LHCN-M2 (cell line): ENCODE measurements around the gene ALDH1A2. TPM values are rescaled to one million over a fixed set of nuclear protein-coding genes. Genes with fewer than 3 reads are reported as not detected.
A peak's percentile ranks its signal among the peaks of the same experiment; 100 is the strongest.
"Not testable (repeated sequence)": the region's sequence is repeated elsewhere in the genome, so short reads cannot be mapped to it uniquely, and the experiment has no call there.

Experiments used
- DNase-seq: peaks from one replicate; pipeline ENCODE4 v3.0.0-alpha.2; 2012; ENCODE audit warnings: low read depth
- total RNA-seq: library from RNA; depleted of rRNA; stranded (reverse); fragments of >200 nt; gene quantifications from 2 replicates; pipeline ENCODE4 v1.2.3, GENCODE V29; 2014

ALDH1A2 gene
- total RNA-seq, 1 experiment from 2014 or later, result 0.46 TPM

GRCh38 chr15:57999699-58000098 lies 65.8 kb downstream of the ALDH1A2 start:
- DNase-seq, result not testable (repeated sequence)

- no peak for DNase-seq
Observed at GRCh38 chr15:57996561-57996960, 69.0 kb downstream of the ALDH1A2 start.

- no peak for DNase-seq
Observed at GRCh38 chr15:57994221-57995049, 71.1 kb downstream of the ALDH1A2 start.

GRCh38 chr15:57993409-57994145 lies 71.9 kb downstream of the ALDH1A2 start:
- DNase-seq, result no peak

GRCh38 chr15:57992761-57993355 lies 72.7 kb downstream of the ALDH1A2 start:
- DNase-seq, result no peak

- no peak for DNase-seq
Observed at GRCh38 chr15:57973534-57973933, 92.0 kb downstream of the ALDH1A2 start.

- peak; percentile 75 for DNase-seq
Observed at GRCh38 chr15:57972864-57973263, 92.6 kb downstream of the ALDH1A2 start.

GRCh38 chr15:57969996-57970395 lies 95.5 kb downstream of the ALDH1A2 start:
- no peak for DNase-seq

- DNase-seq, result peak; percentile 12
Observed at GRCh38 chr15:57969355-57969754, 96.2 kb downstream of the ALDH1A2 start.

GRCh38 chr15:57962887-57963286 lies 102.6 kb downstream of the ALDH1A2 start:
- DNase-seq, result no peak

- no peak for DNase-seq
Observed at GRCh38 chr15:57961919-57962318, 103.6 kb downstream of the ALDH1A2 start.

GRCh38 chr15:57957113-57957512 lies 108.4 kb downstream of the ALDH1A2 start:
- no peak for DNase-seq

- DNase-seq, result no peak
Observed at GRCh38 chr15:57953874-57954273, 111.6 kb downstream of the ALDH1A2 start.

- no peak for DNase-seq
Observed at GRCh38 chr15:57951328-57951932, 114.1 kb downstream of the ALDH1A2 start.

GRCh38 chr15:57950381-57950946 lies 115.0 kb downstream of the ALDH1A2 start:
- DNase-seq, result no peak

GRCh38 chr15:57949374-57949943 lies 116.1 kb downstream of the ALDH1A2 start:
- no peak for DNase-seq

- DNase-seq, result no peak
Observed at GRCh38 chr15:57948351-57949289, 116.9 kb downstream of the ALDH1A2 start.

GRCh38 chr15:57947781-57948180 lies 117.7 kb downstream of the ALDH1A2 start:
- DNase-seq, result no peak

- DNase-seq, result no peak
Observed at GRCh38 chr15:57947282-57947681, 118.2 kb downstream of the ALDH1A2 start.

- no peak for DNase-seq
Observed at GRCh38 chr15:57946491-57947048, 118.9 kb downstream of the ALDH1A2 start.
